Ovary (tissue), 3 donors: Measurements from ENCODE around the gene RNGTT.

Experiments used
- CTCF ChIP-seq, 3 donors: fragments of 450-650 bp in 2 of 3; fragments of 200-600 bp in 1 of 3; IDR thresholded peaks; one replicate each; pipeline versions ENCODE4 v1.5.1 to v1.8.0; 2016 to 2022; ENCODE audit warnings: antibody characterized with exemption in 3 of 3, mild to moderate bottlenecking in 1 of 3
- POLR2A ChIP-seq: fragments of 450-650 bp; IDR thresholded peaks from one replicate; pipeline ENCODE4 v1.6.1; 2017; ENCODE audit warnings: antibody characterized with exemption, mild to moderate bottlenecking, moderate library complexity
- donor health status: DM: no; HTN: no; CAD: no.

DNA sequence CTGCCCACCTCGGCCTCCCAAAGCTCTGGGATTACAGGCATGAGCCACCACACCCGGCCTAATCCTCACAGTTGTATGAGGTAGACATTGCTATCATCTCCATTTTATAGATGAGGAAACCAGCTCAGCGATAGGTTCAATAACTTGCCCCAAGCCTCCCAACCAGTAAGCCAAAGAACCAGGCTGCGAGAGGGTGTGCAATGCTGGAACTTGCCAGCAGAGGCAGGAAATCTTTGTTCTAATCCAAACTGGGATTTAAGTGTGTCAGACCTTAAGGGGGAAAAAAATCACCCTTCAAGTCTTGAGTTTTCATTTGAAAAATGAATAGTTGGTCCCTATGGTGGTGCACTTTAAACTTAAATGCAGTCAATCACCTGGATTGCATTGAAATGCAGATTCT lies 20.1 kb upstream of the RNGTT start:
- TF ChIP-seq CTCF (IDR thresholded peaks at IDR 0.05) (peak in 2 of 3 donors; percentile 10 to 27), POLR2A (no peak)
